Astrocyte of the cerebellum (primary cell): ENCODE data around the gene SOBP.

Source experiments
- DNase-seq: peaks from one replicate; pipeline ENCODE4 v3.0.0-alpha.2; 2011; ENCODE audit warnings: low read depth
- H3K4me3 ChIP-seq: 2 replicates; pipeline ENCODE4 v1.5.1; 2011; ENCODE audit warnings: mild to moderate bottlenecking, low read depth, low read length, moderate library complexity
- in situ Hi-C: cut with HindIII; loops from 2 replicates; pipeline ENCODE4 v1.10.0; 2017; ENCODE audit warnings: low sequenced_read_pairs
- TF ChIP-seq, protein P1 (sequence below): IDR thresholded peaks from 2 replicates; pipeline ENCODE4 v1.5.1; 2012; ENCODE audit warnings: low read length, low read depth, moderate library complexity, mild to moderate bottlenecking; ENCODE audit errors: missing control alignments

The SOBP gene

DNA sequence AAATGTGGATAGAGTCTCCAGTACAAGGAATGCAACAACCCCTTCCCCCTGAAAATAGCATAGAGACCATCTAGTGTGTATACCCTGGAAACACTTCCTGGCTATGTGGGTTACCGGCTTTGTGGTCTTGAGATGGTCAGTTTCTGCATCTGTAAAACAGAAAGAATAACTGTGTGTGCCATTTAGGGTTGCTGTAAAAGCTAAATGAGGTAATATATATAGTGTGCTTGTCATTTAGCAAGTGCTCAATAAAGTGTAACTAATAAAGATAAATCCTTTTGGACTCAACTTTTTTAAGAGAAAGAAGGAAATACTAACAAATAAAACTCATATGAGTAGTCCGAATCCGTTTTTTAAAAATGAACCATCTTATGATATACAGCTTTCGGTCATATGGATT is 109.1 kb downstream of the SOBP start:
- TF ChIP-seq, protein P1, sequence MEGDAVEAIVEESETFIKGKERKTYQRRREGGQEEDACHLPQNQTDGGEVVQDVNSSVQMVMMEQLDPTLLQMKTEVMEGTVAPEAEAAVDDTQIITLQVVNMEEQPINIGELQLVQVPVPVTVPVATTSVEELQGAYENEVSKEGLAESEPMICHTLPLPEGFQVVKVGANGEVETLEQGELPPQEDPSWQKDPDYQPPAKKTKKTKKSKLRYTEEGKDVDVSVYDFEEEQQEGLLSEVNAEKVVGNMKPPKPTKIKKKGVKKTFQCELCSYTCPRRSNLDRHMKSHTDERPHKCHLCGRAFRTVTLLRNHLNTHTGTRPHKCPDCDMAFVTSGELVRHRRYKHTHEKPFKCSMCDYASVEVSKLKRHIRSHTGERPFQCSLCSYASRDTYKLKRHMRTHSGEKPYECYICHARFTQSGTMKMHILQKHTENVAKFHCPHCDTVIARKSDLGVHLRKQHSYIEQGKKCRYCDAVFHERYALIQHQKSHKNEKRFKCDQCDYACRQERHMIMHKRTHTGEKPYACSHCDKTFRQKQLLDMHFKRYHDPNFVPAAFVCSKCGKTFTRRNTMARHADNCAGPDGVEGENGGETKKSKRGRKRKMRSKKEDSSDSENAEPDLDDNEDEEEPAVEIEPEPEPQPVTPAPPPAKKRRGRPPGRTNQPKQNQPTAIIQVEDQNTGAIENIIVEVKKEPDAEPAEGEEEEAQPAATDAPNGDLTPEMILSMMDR, result no peak
- no peak for DNase-seq
- H3K4me3 ChIP-seq, result no peak overlapping the region
- in situ Hi-C loops, result no loop called here

DNA sequence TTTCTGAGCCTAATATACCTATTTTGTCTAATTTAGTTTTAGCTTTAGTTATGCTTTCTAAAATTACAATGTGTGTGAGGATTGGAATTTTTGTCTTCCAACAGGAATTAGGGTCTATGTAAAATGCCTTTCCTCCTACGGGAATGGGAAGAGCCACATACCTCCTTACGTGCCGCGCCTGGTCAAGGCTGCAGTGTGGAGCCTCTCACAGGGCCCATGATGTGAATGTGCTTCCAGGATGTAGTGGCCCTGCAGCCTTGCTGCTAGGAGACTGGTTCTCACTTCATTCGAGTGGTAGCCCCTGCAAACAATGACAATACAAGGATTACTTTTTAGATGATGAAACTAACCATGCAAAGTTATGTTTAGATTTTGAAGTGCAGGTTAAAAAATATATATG is 110.2 kb downstream of the SOBP start:
- no peak overlapping the region for H3K4me3 ChIP-seq
- DNase-seq, result no peak
- TF ChIP-seq, protein P1, result no peak
- in situ Hi-C loops, result no loop called here

DNA sequence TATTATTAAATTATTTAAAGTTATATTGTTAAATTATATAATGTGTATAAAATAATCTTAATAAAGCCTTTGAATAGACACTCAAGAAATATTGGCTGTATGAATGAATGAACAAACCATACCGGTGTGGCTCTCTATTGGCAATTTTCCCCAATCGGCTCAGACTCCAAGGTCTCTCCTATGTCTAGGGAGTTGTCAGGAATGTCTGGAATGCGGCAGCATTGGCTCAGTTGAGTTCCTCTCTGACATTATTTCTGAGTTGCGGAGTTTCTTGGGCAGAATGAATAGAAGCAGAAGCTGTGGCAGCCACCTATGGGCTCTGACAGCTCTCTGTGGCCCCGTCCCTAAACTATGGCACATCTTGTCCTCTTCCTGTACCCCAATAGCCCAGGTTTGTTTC is 111.0 kb downstream of the SOBP start:
- no peak overlapping the region for H3K4me3 ChIP-seq
- TF ChIP-seq, protein P1, result no peak
- in situ Hi-C loops, result no loop called here
- peak; percentile 80 for DNase-seq

DNA sequence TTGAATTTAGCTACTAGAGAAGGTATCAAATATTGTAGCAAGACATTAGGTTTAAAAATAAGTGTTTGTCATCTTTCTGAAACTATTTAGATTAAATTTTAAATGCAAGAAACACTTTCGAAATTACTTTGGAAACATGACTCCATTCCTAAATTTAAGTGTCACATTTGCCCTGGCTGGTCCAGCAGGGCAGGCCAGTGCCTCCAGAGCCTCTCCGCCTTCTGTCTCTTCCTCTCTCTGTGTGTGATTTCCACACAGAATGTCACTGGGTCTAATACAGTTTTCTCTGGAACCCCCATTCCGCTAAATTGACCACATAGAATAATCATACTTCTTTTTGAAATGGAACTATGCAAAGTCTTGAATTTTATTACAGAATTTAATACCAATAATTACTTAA is 111.5 kb downstream of the SOBP start:
- in situ Hi-C loops, result no loop called here
- no peak overlapping the region for H3K4me3 ChIP-seq
- DNase-seq, result no peak
- TF ChIP-seq, protein P1, result no peak

DNA sequence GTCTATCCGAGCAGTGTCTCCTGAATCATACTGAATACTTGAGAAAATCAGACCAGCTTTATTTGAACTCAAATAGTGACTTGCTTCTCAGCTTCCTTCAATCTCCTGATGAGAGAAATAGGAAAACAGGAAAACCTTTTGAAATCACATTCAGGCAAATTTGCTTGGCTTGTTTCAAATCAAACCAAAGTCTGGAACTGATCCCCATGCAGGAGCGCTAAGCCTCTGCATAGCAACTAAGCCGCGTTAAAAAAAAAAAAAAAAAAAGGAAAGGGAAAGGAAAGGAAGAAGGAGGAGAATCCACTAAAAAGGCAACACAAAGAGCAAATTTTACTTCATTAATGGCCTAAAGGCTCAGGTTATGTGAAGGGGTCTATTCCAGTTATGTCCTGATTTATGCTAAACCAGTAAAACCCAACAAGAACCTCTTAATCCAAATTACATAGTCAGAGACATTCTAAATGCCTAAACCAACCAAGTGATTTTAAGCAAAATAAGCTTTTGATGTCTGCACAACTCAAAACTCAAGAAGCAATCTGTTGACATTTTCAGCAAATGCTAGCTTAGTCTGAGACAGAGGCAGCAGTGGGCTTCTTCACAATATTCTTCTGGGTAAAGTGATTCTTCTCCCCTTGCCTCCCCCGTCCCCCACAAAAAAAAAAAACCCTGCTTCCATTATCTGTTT is 112.5 kb downstream of the SOBP start:
- in situ Hi-C loops, result no loop called here
- TF ChIP-seq, protein P1, result no peak
- DNase-seq, result no peak
- no peak overlapping the region for H3K4me3 ChIP-seq

DNA sequence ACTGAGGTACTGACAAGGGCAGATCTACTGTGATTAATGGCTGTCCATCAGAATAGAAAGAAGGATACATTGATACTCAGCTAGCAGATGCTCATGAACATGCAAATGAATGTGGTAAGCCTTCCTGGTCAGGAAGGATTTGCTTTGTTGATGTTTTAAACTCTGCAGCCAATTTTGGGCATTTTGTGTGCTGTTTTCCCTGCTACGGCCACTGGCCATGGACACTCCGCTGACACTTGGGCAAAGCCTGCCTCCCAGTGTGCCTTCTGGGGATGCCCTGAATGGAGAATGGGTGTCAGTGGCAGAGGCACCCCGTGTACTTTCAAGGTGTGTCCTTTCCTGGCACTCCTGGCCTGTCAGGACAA is 113.1 kb downstream of the SOBP start:
- TF ChIP-seq, protein P1, result no peak
- no peak overlapping the region for H3K4me3 ChIP-seq
- no peak for DNase-seq
- in situ Hi-C loops, result no loop called here
